Calu3 (cell line): ENCODE data around the gene WNK1. TPM values are rescaled to one million over a fixed set of nuclear protein-coding genes. Genes with fewer than 3 reads are reported as not detected.
"Not testable (repeated sequence)": the region's sequence is repeated elsewhere in the genome, so short reads cannot be mapped to it uniquely, and the experiment has no call there.

ENCODE experiments used
- BruUV-seq: library from RNA; stranded (reverse); fragments of 400-500 nt; replicated peaks from 2 replicates; lab custom pipeline; 2021; lab: Mats Ljungman, UMichigan
- CTCF ChIA-PET: fragments of 300-600 bp; sonication (Branson Sonifier 250); formaldehyde crosslinking; loops from one replicate; lab custom pipeline; 2022; ENCODE audit warnings: antibody characterized with exemption; lab: Charles Lee
- DNase-seq: peaks from one replicate; pipeline ENCODE4 v3.0.0; 2022
- H3K27ac Mint-ChIP-seq: one replicate; pipeline ENCODE4 v1.8.0; 2022; ENCODE audit warnings: mixed read lengths; ENCODE audit not compliant: unreplicated experiment
- H3K27me3 Mint-ChIP-seq: one replicate; pipeline ENCODE4 v1.8.0; 2022; ENCODE audit warnings: mixed read lengths; ENCODE audit not compliant: unreplicated experiment
- H3K36me3 Mint-ChIP-seq: one replicate; pipeline ENCODE4 v1.8.0; 2022; ENCODE audit warnings: mild to moderate bottlenecking, moderate library complexity, mixed read lengths; ENCODE audit not compliant: insufficient read depth, unreplicated experiment
- H3K4me1 Mint-ChIP-seq: one replicate; pipeline ENCODE4 v1.8.0; 2022; ENCODE audit warnings: mild to moderate bottlenecking, low read depth, mixed read lengths; ENCODE audit not compliant: unreplicated experiment
- H3K4me3 Mint-ChIP-seq: one replicate; pipeline ENCODE4 v1.8.0; 2022; ENCODE audit warnings: mild to moderate bottlenecking, low read depth, moderate library complexity, mixed read lengths; ENCODE audit not compliant: unreplicated experiment
- H3K9me3 Mint-ChIP-seq: one replicate; pipeline ENCODE4 v1.8.0; 2022; ENCODE audit warnings: low read depth, mixed read lengths; ENCODE audit not compliant: unreplicated experiment
- intact Hi-C: fragments of 100-400 bp; cut with micrococcal nuclease; formaldehyde crosslinking; loops from one replicate; pipeline ENCODE4 v1.10.0; 2022; ENCODE audit not compliant: unreplicated experiment
- total RNA-seq: library from RNA; stranded (reverse); gene quantifications from 2 replicates; pipeline ENCODE4 v1.2.3, GENCODE V29; 2022
- TF ChIP-seq, protein P1 (sequence below): fragments of 200-600 bp; IDR thresholded peaks from one replicate; pipeline ENCODE4 v1.8.0; 2022; ENCODE audit warnings: antibody characterized with exemption; ENCODE audit not compliant: unreplicated experiment

WNK1 gene
- total RNA-seq, 1 experiment from 2014 or later, result 107 TPM

DNA sequence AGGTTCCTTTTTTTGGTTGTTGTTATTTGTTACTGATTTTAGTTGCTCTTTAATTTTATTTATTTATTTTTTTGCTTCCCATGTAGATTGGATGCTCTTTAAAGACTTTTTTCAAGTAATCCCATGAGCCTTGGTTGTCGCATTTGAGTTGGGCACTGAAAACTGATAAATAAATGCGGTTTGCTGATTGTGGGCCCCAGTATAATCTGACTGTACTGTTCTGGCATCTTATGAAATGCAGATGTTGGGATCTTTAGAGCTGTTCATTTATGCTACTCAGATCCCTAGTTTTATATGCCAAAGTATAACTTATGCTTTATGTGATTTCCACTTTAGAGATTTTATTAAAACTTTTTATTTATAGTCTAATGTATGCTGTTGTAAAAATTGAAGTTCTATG is 33.3 kb downstream of the WNK1 start:
- no TSS peak for BruUV-seq
- intact Hi-C loops, result no loop called here
- Mint-ChIP-seq H3K36me3 (no peaks in the 10 kb centered on the region), H3K4me1 (peaks cover 27% of the 10 kb centered on the region), H3K27me3 (no peaks in the 10 kb centered on the region), H3K27ac (no peak overlapping the region), H3K4me3 (no peak overlapping the region), H3K9me3 (no peaks in the 10 kb centered on the region)
- CTCF ChIA-PET, result interaction anchor here (0.7 to 1.3 kb wide), 2 partner anchors 34 to 36 kb away, joined by 3 read pairs; no protein-coding TSS in a partner anchor
- no peak for DNase-seq
- TF ChIP-seq, protein P1, sequence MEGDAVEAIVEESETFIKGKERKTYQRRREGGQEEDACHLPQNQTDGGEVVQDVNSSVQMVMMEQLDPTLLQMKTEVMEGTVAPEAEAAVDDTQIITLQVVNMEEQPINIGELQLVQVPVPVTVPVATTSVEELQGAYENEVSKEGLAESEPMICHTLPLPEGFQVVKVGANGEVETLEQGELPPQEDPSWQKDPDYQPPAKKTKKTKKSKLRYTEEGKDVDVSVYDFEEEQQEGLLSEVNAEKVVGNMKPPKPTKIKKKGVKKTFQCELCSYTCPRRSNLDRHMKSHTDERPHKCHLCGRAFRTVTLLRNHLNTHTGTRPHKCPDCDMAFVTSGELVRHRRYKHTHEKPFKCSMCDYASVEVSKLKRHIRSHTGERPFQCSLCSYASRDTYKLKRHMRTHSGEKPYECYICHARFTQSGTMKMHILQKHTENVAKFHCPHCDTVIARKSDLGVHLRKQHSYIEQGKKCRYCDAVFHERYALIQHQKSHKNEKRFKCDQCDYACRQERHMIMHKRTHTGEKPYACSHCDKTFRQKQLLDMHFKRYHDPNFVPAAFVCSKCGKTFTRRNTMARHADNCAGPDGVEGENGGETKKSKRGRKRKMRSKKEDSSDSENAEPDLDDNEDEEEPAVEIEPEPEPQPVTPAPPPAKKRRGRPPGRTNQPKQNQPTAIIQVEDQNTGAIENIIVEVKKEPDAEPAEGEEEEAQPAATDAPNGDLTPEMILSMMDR, result no peak

DNA sequence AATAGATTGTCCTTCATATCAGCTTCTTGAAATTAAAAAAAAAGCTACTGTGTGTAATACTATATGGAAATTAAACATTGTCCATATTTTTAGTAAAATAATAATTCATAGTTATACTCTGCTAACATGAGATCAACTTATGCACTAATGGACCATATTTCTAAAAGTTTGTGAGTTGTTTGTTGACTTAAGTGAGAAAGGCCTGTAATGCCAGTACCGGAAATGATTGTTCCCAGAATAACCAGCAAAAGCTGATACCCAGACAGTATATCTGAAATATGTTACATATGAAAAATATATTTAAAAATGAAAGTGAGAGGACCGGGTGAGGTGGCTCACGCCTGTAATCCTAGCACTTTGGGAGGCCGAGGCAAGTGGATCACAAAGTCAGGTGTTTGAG is 35.9 kb downstream of the WNK1 start:
- BruUV-seq, result no TSS peak
- CTCF ChIA-PET, result interaction anchor here (1.2 kb wide), 1 partner anchor 12 kb away, joined by 7 read pairs; no protein-coding TSS in a partner anchor
- Mint-ChIP-seq H3K27ac (no peak overlapping the region), H3K4me1 (peaks cover 31% of the 10 kb centered on the region), H3K27me3 (no peaks in the 10 kb centered on the region), H3K4me3 (peak overlapping the region; percentile 42), H3K9me3 (no peaks in the 10 kb centered on the region), H3K36me3 (no peaks in the 10 kb centered on the region)
- no peak for DNase-seq
- intact Hi-C loops, result loop anchor here (1.0 kb wide), 1 partner anchor 9 kb away; no protein-coding TSS in a partner anchor
- TF ChIP-seq, protein P1, result no peak

DNA sequence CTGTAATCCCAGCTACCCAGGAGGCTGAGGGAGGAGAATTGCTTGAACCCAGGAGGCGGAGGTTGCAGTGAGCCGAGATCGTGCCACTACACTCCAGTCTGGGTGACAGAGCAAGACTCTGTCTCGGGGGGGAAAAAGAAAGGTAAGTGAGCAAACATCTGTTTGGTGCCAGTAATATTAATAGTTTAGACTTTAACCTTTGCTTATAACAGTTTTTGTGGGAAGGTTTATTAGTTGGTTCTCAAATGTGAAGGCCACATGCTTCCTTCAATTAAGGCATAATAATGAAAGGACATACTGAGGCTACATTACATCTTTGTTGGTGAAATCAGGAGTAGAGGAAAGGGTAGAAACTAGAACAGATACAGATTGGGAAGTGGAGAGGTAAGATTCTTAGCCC is 36.4 kb downstream of the WNK1 start:
- H3K9me3 Mint-ChIP-seq, BruUV-seq, H3K27me3 Mint-ChIP-seq, H3K36me3 Mint-ChIP-seq, H3K27ac Mint-ChIP-seq, DNase-seq, CTCF ChIA-PET: not testable (repeated sequence)
- intact Hi-C loops, result loop anchor here (1.0 kb wide), 1 partner anchor 9 kb away; no protein-coding TSS in a partner anchor
- H3K4me3 Mint-ChIP-seq, result peak overlapping the region; percentile 42
- peaks cover 31% of the 10 kb centered on the region for H3K4me1 Mint-ChIP-seq

DNA sequence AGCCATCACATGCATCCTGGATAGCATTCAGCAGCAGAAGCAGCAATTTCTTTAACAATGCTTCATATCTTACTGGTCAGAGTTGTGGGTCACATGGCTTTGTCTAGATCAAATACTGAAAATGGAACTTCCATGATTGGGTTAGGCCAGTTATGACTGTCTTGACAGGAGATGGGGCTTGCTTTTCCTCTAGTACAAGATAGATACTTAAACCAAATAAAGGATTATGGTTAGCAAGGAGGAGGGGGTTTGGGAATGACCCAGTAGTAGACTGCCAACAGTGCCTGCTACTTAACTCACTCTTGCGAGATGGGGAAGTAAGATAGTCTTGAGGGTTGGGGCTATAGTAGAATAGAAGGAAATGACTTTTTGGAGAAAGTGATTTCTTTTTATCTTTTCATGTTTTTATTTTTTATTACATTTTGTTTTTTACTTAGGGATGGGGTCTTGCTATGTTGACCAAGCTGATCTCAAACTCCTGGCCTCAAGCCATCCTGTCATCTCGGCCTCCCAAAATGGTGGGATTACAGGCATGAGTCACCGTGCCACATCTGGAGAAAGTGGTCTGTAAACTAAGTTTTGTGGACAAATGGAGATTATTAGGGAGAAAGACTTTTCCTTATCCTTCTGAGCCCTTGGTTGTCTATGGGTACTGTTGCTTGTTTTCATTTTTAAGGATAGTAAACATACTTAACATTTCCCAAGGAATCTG is 37.6 kb downstream of the WNK1 start:
- no peak overlapping the region for H3K4me3 Mint-ChIP-seq
- no peak overlapping the region for H3K27ac Mint-ChIP-seq
- no peak for DNase-seq
- no peaks in the 10 kb centered on the region for H3K27me3 Mint-ChIP-seq
- H3K4me1 Mint-ChIP-seq, result peaks cover 34% of the 10 kb centered on the region
- no peaks in the 10 kb centered on the region for H3K36me3 Mint-ChIP-seq
- intact Hi-C loops, result loop anchor here (5.0 kb wide), 1 partner anchor 33 kb away; no protein-coding TSS in a partner anchor
- no TSS peak for BruUV-seq
- CTCF ChIA-PET, result interaction anchor here (0.6 to 1.0 kb wide), 4 partner anchors 11 to 24 kb away, joined by 3 to 7 read pairs (median 4); no protein-coding TSS in a partner anchor
- no peaks in the 10 kb centered on the region for H3K9me3 Mint-ChIP-seq
- TF ChIP-seq, protein P1, result no peak
